Neural progenitor cell (in vitro differentiated cells): Measurements from ENCODE around the gene ZNF496. TPM values are rescaled to one million over a fixed set of nuclear protein-coding genes. Genes with fewer than 3 reads are reported as not detected.

ENCODE experiments used
- DNase-seq: peaks from one replicate; pipeline ENCODE4 v3.0.0-alpha.2; 2016; ENCODE audit warnings: low spot score
- H2AFZ ChIP-seq: fragments of 200-600 bp; sonication (generic); replicated peaks from 2 replicates; pipeline ENCODE4 v1.6.1; 2016; ENCODE audit warnings: antibody characterized with exemption
- H3F3A ChIP-seq: fragments of 200-600 bp; sonication (generic); 2 replicates; pipeline ENCODE4 v1.6.1; 2016; ENCODE audit warnings: antibody characterized with exemption, low read depth
- H3K27ac ChIP-seq: fragments of 200-600 bp; sonication (generic); 2 replicates; pipeline ENCODE4 v1.5.1; 2016; ENCODE audit warnings: mild to moderate bottlenecking
- H3K27me3 ChIP-seq: fragments of 200-600 bp; sonication (generic); 2 replicates; pipeline ENCODE4 v1.6.1; 2016; ENCODE audit warnings: mild to moderate bottlenecking, moderate library complexity
- H3K36me3 ChIP-seq: fragments of 200-600 bp; sonication (generic); 2 replicates; pipeline ENCODE4 v1.5.1; 2016
- H3K4me1 ChIP-seq: fragments of 200-600 bp; sonication (generic); 2 replicates; pipeline ENCODE4 v1.6.1; 2016; ENCODE audit warnings: mixed run types
- H3K4me2 ChIP-seq: fragments of 200-600 bp; sonication (generic); 2 replicates; pipeline ENCODE4 v1.6.1; 2016
- H3K4me3 ChIP-seq: fragments of 200-600 bp; sonication (generic); 2 replicates; pipeline ENCODE4 v1.5.1; 2016
- H3K79me2 ChIP-seq: fragments of 200-600 bp; sonication (generic); 2 replicates; pipeline ENCODE4 v1.6.1; 2016; ENCODE audit warnings: low read depth
- H3K9ac ChIP-seq: fragments of 200-600 bp; sonication (generic); 2 replicates; pipeline ENCODE4 v1.6.1; 2016
- H3K9me3 ChIP-seq: fragments of 200-600 bp; sonication (generic); 2 replicates; pipeline ENCODE4 v1.5.1; 2016; ENCODE audit warnings: low read depth
- H4K20me1 ChIP-seq: fragments of 200-600 bp; sonication (generic); 2 replicates; pipeline ENCODE4 v1.6.1; 2016; ENCODE audit warnings: low read depth
- H3K27ac Mint-ChIP-seq: 3 replicates; pipeline ENCODE4 v1.8.0; 2021; ENCODE audit warnings: mixed read lengths
- H3K27me3 Mint-ChIP-seq: 2 replicates; pipeline ENCODE4 v1.8.0; 2022; ENCODE audit warnings: low read depth, mild to moderate bottlenecking, inconsistent platforms, moderate library complexity, mixed read lengths; ENCODE audit not compliant: insufficient read depth
- H3K36me3 Mint-ChIP-seq: 3 replicates; pipeline ENCODE4 v1.8.0; 2021; ENCODE audit warnings: mixed read lengths
- H3K4me1 Mint-ChIP-seq: 3 replicates; pipeline ENCODE4 v1.8.0; 2021; ENCODE audit warnings: mixed read lengths
- H3K4me3 Mint-ChIP-seq: 3 replicates; pipeline ENCODE4 v1.8.0; 2021; ENCODE audit warnings: mild to moderate bottlenecking, moderate library complexity, mixed read lengths
- H3K9me3 Mint-ChIP-seq: 3 replicates; pipeline ENCODE4 v1.8.0; 2020; ENCODE audit warnings: mixed read lengths
- CTCF ChIP-seq: fragments of 200-600 bp; sonication (generic); IDR thresholded peaks from 2 replicates; pipeline ENCODE4 v1.5.1; 2017; ENCODE audit warnings: antibody characterized with exemption, mild to moderate bottlenecking
- EZH2 ChIP-seq: fragments of 200-600 bp; sonication (generic); IDR thresholded peaks from 2 replicates; pipeline ENCODE4 v1.6.1; 2017; ENCODE audit warnings: antibody characterized with exemption, mild to moderate bottlenecking, moderate library complexity
- EZH2phosphoT487 ChIP-seq: fragments of 200-600 bp; sonication (generic); IDR thresholded peaks from 2 replicates; pipeline ENCODE4 v1.6.1; 2017; ENCODE audit warnings: antibody characterized with exemption
- total RNA-seq: library from RNA; depleted of rRNA; stranded (reverse); fragments of >200 nt; gene quantifications from 2 replicates; pipeline ENCODE4 v1.2.3, GENCODE V29; 2015; ENCODE audit warnings: low replicate concordance

Gene ZNF496
- total RNA-seq, 1 donor from 2014 or later, result 30.1 TPM

DNA sequence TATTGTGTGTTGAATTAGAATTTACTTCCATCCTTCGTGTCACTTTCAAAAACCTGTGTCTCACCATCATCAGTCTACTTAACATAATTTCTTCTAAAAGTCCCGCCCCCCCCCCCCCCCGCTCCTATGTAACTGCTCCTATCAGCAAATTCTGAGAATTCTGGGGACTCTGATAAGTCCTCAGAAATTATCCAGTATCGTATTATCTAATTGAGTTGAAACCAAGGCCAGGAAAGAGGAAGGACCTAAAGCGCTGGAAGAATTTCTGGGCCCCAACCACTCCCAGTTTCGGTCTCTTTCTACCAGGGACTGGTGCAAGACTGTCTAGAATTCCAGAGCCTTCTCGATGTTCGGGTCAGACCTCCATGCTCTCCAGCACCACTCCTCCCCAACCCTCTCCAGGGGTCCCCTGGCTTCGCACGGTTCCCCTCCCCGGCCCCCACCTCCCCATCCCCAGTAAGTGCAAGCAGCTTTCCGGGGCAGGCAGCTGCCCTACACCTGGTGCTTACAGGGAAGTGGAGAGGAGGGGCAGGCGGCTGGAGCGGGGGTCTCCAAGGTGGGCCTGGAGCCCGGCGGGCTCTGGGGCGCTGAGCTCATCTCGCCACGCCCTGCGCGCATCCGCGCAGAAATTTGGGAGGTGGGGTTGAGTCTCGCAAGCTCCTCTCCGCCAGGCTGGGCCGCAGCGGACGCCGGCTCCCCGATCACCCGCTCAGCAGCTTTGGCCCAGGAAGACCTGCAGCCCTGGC lies 16.0 kb upstream of the ZNF496 start:
- DNase-seq, result peak; percentile 11
- no peaks in the 10 kb centered on the region for H3K36me3 ChIP-seq
- no peak overlapping the region for H3K4me3 ChIP-seq
- no peak overlapping the region for H3K9ac ChIP-seq
- H3K4me2 ChIP-seq, result no peak overlapping the region
- no peak for TF ChIP-seq CTCF
- TF ChIP-seq EZH2phosphoT487, result no peak
- TF ChIP-seq EZH2, result no peak
- peaks cover 7% of the 10 kb centered on the region for H4K20me1 ChIP-seq
- H2AFZ ChIP-seq, result no peak overlapping the region
- H3K4me1 Mint-ChIP-seq, result peaks cover 3% of the 10 kb centered on the region
- H3K4me3 Mint-ChIP-seq, result no peak overlapping the region
- H3K36me3 Mint-ChIP-seq, result peaks cover 31% of the 10 kb centered on the region
- H3K27ac Mint-ChIP-seq, result no peak overlapping the region
- no peaks in the 10 kb centered on the region for H3K79me2 ChIP-seq
- no peaks in the 10 kb centered on the region for H3F3A ChIP-seq
- H3K27me3 ChIP-seq, result no peaks in the 10 kb centered on the region
- H3K27ac ChIP-seq, result no peak overlapping the region
- no peaks in the 10 kb centered on the region for H3K9me3 ChIP-seq
- H3K27me3 Mint-ChIP-seq, result peaks cover 9% of the 10 kb centered on the region
- no peaks in the 10 kb centered on the region for H3K4me1 ChIP-seq
- H3K9me3 Mint-ChIP-seq, result peaks cover 19% of the 10 kb centered on the region

DNA sequence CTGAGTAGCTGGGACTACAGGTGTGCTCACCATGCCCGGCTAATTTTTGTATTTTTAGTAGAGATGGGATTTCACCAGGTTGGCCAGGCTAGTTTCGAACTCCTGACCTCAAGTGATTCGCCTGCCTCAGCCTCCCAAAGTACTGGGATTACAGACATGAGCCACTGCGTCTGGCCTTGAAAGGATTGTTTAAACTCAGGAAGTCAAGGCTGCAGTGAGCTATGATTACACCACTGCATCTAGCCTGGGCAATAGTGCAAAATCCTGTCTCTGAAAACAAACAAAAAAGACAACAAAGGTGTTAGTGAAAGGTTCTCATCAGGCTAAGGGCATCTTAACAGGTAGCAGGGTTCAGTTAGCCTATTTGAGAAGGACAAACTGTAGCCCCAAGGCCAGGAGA lies 14.2 kb upstream of the ZNF496 start:
- Histone ChIP-seq H3K27ac (no peak overlapping the region), H4K20me1 (peaks cover 19% of the 10 kb centered on the region), H3K4me1 (no peaks in the 10 kb centered on the region), H3K4me3 (no peak overlapping the region), H2AFZ (no peak overlapping the region), H3K9me3 (no peaks in the 10 kb centered on the region), H3K4me2 (no peak overlapping the region), H3K79me2 (no peaks in the 10 kb centered on the region), H3K9ac (no peak overlapping the region), H3K27me3 (no peaks in the 10 kb centered on the region), H3F3A (no peaks in the 10 kb centered on the region), H3K36me3 (no peaks in the 10 kb centered on the region)
- Mint-ChIP-seq H3K9me3 (peaks cover 13% of the 10 kb centered on the region), H3K27me3 (peaks cover 7% of the 10 kb centered on the region), H3K27ac (no peak overlapping the region), H3K4me1 (peaks cover 7% of the 10 kb centered on the region), H3K4me3 (no peak overlapping the region), H3K36me3 (peaks cover 36% of the 10 kb centered on the region)
- no peak for DNase-seq
- no peak for TF ChIP-seq EZH2phosphoT487
- no peak for TF ChIP-seq EZH2

DNA sequence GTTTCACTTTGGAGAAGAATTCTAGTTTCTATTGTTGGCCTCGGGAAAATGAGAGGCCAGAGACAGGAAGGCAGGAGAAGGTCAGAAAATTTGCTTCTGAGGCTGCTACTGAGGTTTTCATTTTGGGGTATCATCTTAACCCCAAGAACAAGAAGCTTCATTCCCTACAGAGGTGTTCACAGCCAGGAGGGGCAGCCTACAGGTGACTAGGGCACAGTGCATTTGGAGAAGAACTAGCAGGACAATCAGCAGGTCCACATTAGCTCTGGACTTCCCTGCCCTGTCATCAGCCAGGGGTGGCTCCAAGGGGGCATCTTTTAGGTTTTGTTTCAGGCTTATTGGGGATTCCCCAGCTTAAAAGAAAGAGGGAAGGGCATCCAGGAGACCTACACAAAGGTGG lies 12.1 kb upstream of the ZNF496 start:
- Histone ChIP-seq H3K27me3 (no peaks in the 10 kb centered on the region), H2AFZ (no peak overlapping the region), H3K4me3 (no peak overlapping the region), H3K79me2 (peaks cover 7% of the 10 kb centered on the region), H4K20me1 (peaks cover 29% of the 10 kb centered on the region), H3K4me1 (no peaks in the 10 kb centered on the region), H3K4me2 (no peak overlapping the region), H3K36me3 (no peaks in the 10 kb centered on the region), H3K27ac (no peak overlapping the region), H3K9me3 (no peaks in the 10 kb centered on the region), H3F3A (no peaks in the 10 kb centered on the region), H3K9ac (no peak overlapping the region)
- Mint-ChIP-seq H3K4me3 (no peak overlapping the region), H3K27me3 (peaks cover 5% of the 10 kb centered on the region), H3K27ac (peak overlapping the region; percentile 21), H3K4me1 (peaks cover 7% of the 10 kb centered on the region), H3K36me3 (peaks cover 48% of the 10 kb centered on the region), H3K9me3 (peaks cover 8% of the 10 kb centered on the region)
- no peak for DNase-seq
- no peak for TF ChIP-seq CTCF
- TF ChIP-seq EZH2, result no peak
- TF ChIP-seq EZH2phosphoT487, result no peak

DNA sequence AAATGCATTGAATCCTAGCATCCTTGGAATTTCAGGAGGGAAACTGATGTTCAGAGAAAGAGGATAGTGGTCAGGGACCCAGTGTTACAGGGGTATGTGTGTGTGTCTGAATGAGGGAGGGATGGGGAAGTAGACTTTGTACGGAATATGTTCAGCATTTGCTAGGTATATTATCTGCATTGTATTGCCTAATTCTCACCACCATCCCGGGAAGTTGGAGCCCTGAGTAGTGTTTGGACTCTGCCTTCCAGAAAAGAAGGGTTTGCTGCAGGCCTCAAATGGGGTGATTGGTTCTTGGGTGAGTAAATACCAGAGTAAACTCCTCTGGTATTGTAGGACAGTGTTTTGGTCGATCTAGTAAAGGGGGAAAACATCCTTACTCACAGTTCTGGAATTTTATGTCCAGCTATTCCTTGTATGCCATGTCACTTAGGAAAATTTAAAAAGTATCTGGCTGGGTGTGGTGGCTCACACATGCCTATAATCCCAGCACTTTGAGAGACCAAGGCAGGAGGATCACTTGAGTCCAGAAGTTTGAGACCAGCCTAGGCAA lies 7.1 kb upstream of the ZNF496 start:
- TF ChIP-seq EZH2phosphoT487, result no peak
- TF ChIP-seq EZH2, result no peak
- TF ChIP-seq CTCF, result no peak
- Mint-ChIP-seq H3K36me3 (peaks cover 54% of the 10 kb centered on the region), H3K27me3 (peaks cover 8% of the 10 kb centered on the region), H3K9me3 (no peaks in the 10 kb centered on the region), H3K27ac (no peak overlapping the region), H3K4me1 (peaks cover 45% of the 10 kb centered on the region), H3K4me3 (no peak overlapping the region)
- Histone ChIP-seq H3K4me1 (peaks cover 20% of the 10 kb centered on the region), H3K4me3 (no peak overlapping the region), H3K4me2 (no peak overlapping the region), H3K79me2 (peaks cover 55% of the 10 kb centered on the region), H3K9ac (no peak overlapping the region), H2AFZ (no peak overlapping the region), H3K27me3 (no peaks in the 10 kb centered on the region), H3F3A (no peaks in the 10 kb centered on the region), H3K9me3 (no peaks in the 10 kb centered on the region), H4K20me1 (peaks cover 72% of the 10 kb centered on the region), H3K27ac (no peak overlapping the region), H3K36me3 (no peaks in the 10 kb centered on the region)
- no peak for DNase-seq
